Measurements from ENCODE around the gene CELF4.

The CELF4 gene

DNA sequence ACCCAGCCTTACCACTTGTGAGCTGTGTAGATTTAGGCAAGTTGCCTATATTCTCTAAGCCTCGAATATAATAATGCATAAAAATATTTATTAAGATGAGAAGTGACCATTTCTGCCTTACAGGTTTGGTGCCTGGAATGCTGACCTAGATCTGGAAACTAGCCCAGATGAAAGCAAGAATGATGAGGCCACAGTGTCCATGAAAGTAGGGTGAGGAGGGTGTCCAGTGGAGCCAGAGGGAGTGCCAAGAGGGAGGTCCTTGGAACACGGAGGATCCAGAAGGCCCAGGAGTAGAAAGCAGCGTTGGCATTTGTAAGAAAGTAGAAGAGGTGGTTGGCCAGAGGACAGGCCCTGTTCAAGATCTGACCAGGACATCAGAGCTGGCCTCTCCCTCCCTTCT, 334.3 kb downstream of the CELF4 start:
- H3K36me3 Mint-ChIP-seq (ENCODE audit: low read depth), result no peaks in the 10 kb centered on the region
- H3K4me1 Mint-ChIP-seq (ENCODE audit: low read depth), result no peaks in the 10 kb centered on the region
- H3K9me3 Mint-ChIP-seq, result peaks cover 4% of the 10 kb centered on the region
- H3K27me3 Mint-ChIP-seq (ENCODE audit: low read depth), result no peaks in the 10 kb centered on the region
- no peak overlapping the region for H3K27ac Mint-ChIP-seq
- no peak overlapping the region for H3K4me3 Mint-ChIP-seq

DNA sequence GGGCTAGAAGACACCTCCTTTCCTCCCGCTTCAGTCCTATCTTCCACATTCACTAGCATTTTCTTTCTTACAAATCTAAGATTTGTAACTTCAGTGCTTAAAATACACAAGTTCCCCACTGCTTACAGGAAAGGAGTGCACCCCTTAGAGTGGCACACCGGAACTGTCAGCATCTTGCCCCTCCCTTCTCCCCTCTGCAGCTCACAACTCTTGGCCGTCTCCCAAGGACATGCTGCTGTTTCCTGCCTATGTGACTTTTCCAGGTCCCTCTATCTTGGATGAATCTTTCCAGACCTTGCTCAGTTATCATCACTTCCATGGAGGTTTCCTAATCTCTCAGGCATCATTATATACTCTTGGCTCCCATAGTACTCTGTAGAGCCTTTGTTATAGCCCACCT, 334.8 kb downstream of the CELF4 start:
- Mint-ChIP-seq H3K4me3 (no peak overlapping the region), H3K9me3 (peaks cover 4% of the 10 kb centered on the region), H3K27ac (no peak overlapping the region), H3K27me3 (ENCODE audit: low read depth) (no peaks in the 10 kb centered on the region), H3K36me3 (ENCODE audit: low read depth) (no peaks in the 10 kb centered on the region), H3K4me1 (ENCODE audit: low read depth) (no peaks in the 10 kb centered on the region)

DNA sequence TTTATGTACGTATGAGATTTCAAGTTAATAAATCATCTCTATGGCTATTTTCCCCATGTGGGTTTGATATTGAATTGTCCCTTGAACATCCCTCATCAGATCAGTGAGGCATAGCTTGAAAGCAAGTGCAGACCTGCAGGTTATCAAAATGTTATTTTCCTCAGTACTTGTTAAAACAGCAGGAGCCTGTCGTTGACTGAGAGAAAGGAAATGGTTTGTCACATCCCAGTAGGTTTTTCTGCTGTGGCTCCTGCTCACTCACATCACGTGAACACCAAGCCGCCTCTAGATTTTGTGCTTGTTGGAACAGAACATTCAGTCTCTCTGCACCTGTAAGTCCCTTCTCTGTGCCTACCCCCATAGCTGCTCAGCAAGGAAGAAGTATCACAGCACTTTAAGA, 340.3 kb downstream of the CELF4 start:
- no peak overlapping the region for H3K27ac Mint-ChIP-seq
- peaks cover 4% of the 10 kb centered on the region for H3K9me3 Mint-ChIP-seq
- no peaks in the 10 kb centered on the region for H3K4me1 Mint-ChIP-seq (ENCODE audit: low read depth)
- no peaks in the 10 kb centered on the region for H3K36me3 Mint-ChIP-seq (ENCODE audit: low read depth)
- no peaks in the 10 kb centered on the region for H3K27me3 Mint-ChIP-seq (ENCODE audit: low read depth)
- no peak overlapping the region for H3K4me3 Mint-ChIP-seq

DNA sequence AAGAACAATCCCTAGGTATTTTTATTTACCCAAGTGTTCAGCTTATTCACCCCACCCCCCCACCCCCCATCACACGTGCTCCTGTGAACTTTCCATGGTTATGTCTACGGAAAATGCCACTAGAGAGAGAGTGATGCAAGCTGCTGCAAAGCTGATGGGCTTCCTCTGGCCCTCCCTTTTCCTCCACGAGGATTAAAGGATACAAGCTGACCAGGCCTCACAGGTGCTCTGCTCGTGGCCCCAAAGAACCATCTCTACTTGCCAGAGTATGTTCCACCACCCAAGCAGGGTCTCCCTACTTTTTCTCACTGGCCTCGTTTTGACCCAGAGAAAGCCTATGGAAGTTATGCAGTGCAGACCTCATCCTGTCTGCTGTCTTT, 342.6 kb downstream of the CELF4 start:
- Mint-ChIP-seq H3K27me3 (ENCODE audit: low read depth) (no peaks in the 10 kb centered on the region), H3K36me3 (ENCODE audit: low read depth) (no peaks in the 10 kb centered on the region), H3K4me1 (ENCODE audit: low read depth) (no peaks in the 10 kb centered on the region), H3K4me3 (no peak overlapping the region), H3K27ac (no peak overlapping the region), H3K9me3 (peaks cover 3% of the 10 kb centered on the region)

DNA sequence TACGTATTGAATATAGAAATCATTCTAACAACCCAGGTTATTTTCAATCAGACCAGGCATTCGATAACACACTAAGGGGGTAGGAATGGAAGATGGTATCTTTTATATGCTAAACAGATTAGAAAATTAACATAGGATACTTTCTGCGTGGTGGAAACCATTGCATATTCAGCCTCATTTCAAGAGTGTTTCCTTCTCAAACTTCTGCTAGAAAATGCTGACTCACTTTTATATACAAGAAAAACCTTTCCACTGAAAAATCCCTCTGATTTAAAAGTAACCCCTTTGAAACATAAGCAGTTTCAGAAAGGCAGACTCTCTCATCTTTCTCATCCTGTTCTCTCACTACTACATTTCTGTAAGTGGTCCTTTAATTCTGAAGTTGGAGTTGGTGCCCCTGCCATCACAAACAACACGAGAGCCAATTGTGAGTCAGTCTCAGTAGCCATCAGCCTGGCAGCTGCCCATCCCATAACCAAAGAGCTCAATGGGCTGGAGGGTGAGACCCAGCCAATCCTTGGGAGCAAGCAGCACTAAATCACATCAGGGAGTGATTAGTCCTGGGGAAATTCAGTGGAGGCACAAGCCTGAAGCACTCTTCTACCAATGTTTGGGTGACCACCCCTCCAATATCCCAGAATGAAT, 343.1 kb downstream of the CELF4 start:
- Mint-ChIP-seq H3K27ac (no peak overlapping the region), H3K4me3 (no peak overlapping the region), H3K9me3 (no peaks in the 10 kb centered on the region), H3K36me3 (ENCODE audit: low read depth) (no peaks in the 10 kb centered on the region), H3K4me1 (ENCODE audit: low read depth) (no peaks in the 10 kb centered on the region), H3K27me3 (ENCODE audit: low read depth) (no peaks in the 10 kb centered on the region)

DNA sequence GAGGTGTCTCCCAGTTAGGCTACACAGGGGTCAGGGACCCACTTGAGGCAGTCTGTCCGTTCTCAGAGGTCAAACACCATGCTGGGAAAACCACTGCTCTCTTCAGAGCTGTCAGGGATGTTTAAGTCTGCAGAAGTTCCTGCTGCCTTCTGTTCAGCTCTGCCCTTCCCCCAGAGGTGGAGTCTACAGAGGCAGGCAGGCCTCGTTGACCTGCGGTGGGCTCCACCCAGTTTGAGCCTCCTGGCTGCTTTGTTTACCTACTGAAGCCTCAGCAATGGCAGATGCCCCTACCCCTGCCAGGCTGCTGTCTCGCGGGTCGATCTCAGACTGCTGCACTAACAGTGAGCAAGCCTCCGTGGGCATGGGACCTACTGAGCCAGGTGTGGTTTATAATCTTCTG, 346.3 kb downstream of the CELF4 start:
- H3K9me3 Mint-ChIP-seq, result peaks cover 11% of the 10 kb centered on the region
- H3K27me3 Mint-ChIP-seq (ENCODE audit: low read depth), result no peaks in the 10 kb centered on the region
- no peaks in the 10 kb centered on the region for H3K4me1 Mint-ChIP-seq (ENCODE audit: low read depth)
- no peak overlapping the region for H3K4me3 Mint-ChIP-seq
- H3K36me3 Mint-ChIP-seq (ENCODE audit: low read depth), result no peaks in the 10 kb centered on the region
- H3K27ac Mint-ChIP-seq, result no peak overlapping the region

DNA sequence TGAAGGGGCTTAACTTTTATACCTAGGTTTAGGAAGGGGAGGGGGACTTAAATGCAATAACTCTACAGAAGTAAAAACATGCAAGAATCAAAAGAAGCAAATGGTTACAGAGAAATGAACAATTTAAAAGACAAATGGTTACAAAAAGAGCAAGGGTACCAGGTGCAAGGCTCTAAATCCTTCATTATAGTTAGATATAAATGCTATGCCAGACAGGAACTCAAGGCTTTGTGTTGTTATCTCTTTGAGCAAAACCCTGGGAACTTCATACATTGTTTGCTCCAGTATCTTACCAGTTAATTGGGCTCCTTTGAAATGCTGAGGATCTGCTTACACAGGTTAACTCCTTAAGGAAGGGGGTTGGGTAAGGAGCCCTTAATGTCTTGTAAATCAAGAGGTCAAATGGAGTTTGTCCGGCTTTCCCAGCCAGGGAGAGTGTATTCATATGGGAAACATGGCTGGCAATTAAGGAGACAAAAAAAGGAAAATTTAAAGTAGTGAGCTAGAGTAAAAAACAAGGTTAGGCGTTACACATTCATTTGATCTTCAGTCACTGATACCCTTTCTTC, 347.5 kb downstream of the CELF4 start:
- Mint-ChIP-seq H3K36me3 (ENCODE audit: low read depth) (no peaks in the 10 kb centered on the region), H3K4me1 (ENCODE audit: low read depth) (no peaks in the 10 kb centered on the region), H3K27ac (no peak overlapping the region), H3K4me3 (no peak overlapping the region), H3K27me3 (ENCODE audit: low read depth) (no peaks in the 10 kb centered on the region), H3K9me3 (peaks cover 17% of the 10 kb centered on the region)

DNA sequence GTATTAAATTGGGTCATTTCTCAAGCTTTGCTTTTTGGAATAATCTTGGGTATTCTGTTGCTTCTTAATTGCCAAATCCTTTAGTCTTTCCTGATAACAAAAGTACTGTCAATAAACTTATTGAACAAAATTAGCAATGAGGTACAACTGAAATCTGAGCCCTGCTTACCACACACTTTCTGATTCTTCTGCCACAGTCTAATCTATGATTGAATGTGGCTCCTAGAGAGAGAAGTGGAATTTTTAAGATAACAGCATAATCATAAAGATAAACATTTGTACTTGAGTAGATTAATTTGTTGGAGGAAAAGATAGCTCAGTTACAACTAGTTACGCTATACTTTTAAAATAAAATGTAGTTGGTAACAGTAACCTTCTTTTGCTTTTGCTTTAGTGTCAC, 354.8 kb downstream of the CELF4 start:
- H3K4me1 Mint-ChIP-seq (ENCODE audit: low read depth), result no peaks in the 10 kb centered on the region

DNA sequence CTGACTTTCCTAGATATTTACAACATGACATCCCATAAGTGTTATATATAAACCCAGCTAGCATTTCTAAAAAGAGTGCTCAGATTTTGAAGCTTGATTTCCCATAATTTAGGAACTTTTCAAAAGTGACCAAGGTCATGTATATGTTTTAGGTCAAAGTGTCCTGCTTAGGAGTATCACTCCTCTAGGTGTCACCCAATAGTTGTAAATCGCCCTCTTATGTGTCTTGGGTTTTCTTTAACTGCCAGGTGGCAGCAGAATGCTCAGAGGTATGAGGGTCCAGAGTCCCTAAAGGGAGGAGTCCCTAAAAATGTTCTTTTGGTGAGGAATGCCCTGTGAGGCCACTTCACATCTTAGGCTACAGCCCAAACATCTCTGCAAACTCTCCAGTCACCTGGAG, 358.3 kb downstream of the CELF4 start:
- Mint-ChIP-seq H3K4me3 (no peak overlapping the region), H3K27ac (no peak overlapping the region)

More for the DNA sequence above, 354.8 kb downstream of the CELF4 start:
- Mint-ChIP-seq H3K27ac (no peak overlapping the region), H3K27me3 (ENCODE audit: low read depth) (no peaks in the 10 kb centered on the region), H3K36me3 (ENCODE audit: low read depth) (no peaks in the 10 kb centered on the region), H3K4me3 (no peak overlapping the region), H3K9me3 (peaks cover 13% of the 10 kb centered on the region)

DNA sequence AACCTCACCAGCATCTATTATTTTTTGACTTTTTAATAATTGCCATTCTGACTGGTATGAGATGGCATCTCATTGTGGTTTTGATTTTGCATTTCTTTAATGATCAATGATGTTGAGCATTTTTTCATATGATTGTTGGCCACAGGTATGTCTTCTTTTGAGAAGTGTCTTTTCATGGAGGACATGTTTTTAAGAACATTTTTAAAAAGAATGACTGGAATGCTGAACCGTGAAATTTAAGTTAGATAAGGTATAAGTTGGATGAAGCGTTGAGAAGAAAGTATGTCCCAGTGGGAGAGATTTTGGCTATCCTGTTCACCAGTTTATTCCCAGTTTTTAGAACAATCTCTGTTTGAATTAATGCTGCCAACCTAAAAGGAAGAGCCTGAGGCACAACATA, 365.9 kb downstream of the CELF4 start:
- H3K9me3 Mint-ChIP-seq, result peaks cover 6% of the 10 kb centered on the region
- H3K4me1 Mint-ChIP-seq (ENCODE audit: low read depth), result no peaks in the 10 kb centered on the region
- no peak overlapping the region for H3K4me3 Mint-ChIP-seq
- no peaks in the 10 kb centered on the region for H3K27me3 Mint-ChIP-seq (ENCODE audit: low read depth)
- no peaks in the 10 kb centered on the region for H3K36me3 Mint-ChIP-seq (ENCODE audit: low read depth)
- no peak overlapping the region for H3K27ac Mint-ChIP-seq

More for the DNA sequence above, 358.3 kb downstream of the CELF4 start:
- Mint-ChIP-seq H3K4me1 (ENCODE audit: low read depth) (no peaks in the 10 kb centered on the region), H3K36me3 (ENCODE audit: low read depth) (no peaks in the 10 kb centered on the region), H3K9me3 (no peaks in the 10 kb centered on the region), H3K27me3 (ENCODE audit: low read depth) (no peaks in the 10 kb centered on the region)
